Skeletal muscle cell (primary cell): ENCODE results near the gene PNPLA3.

Experiments
- DNase-seq: peaks from one replicate; pipeline ENCODE4 v3.0.0-alpha.2; 2010; ENCODE audit warnings: low read depth
- H3K4me3 ChIP-seq: 2 replicates; pipeline ENCODE4 v1.5.1; 2011; ENCODE audit warnings: low read depth, mild to moderate bottlenecking, control low read depth, low read length, moderate library complexity

Gene PNPLA3

DNA sequence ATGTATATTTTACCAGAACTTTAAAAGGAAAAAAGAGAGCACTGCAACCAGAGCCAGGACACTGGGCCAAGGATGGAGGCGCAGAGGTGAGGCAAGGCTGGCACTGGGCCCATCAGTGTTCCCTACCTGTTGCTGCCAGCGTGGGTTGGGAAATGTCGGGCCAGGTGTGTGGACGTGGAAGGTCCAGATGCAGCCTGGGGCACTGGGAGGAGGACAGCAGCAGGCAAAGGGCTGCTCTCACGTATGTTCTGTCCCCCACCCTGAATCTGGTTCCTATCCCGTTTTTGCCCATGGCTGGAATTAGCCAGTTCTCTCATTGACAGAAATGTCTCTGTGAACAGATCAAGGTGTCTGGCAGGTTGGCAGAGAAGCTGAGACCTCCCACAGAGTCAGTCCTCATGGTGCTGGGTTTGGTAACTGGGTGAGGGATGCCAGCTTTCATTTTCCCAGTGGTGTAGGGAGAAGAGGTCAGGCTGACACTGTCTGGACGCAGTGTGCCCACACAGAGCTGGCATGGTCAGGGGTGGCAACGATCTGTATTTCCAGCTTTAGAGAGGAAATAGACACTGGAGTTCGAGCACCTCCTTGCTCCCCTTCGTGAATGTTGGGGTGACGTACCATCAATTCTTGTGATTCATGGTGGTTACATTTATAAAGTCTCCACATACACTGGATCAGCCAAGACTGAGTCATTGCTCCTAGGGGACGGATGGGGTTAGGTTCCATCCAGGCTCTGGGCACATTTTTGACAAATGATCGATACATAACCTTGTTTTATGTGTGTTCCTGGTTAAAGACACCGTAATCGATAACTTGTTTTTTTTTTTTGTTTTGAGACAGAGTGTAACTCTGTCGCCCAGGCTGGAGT, 4.3 kb upstream of the PNPLA3 start:
- no peak for DNase-seq
- no peak overlapping the region for H3K4me3 ChIP-seq

DNA sequence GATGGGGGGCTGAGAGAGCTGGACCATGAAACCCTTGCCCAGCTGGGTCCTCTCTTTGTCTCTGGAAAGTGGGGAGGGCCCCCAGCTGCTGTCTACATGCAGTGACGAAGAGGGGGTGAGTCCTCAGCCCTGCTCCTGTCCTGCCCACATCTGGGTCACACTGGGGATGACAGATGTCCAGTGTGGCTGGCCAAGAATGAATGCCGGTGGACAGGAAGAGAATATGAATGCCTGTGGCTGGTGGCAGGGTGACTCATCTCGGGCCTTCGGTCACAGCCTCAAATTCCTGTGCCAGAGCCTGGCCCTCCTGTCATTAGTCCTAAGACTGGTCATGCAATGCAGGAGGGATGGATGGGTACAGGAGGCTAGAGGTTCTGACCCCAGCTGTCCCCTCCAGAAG, 2.2 kb upstream of the PNPLA3 start:
- peak; percentile 26 for DNase-seq

GRCh38 chr22:43922123-43922522, 1.5 kb upstream of the PNPLA3 start:
- no peak for DNase-seq
- no peak overlapping the region for H3K4me3 ChIP-seq

More for the DNA sequence above, 2.2 kb upstream of the PNPLA3 start:
- H3K4me3 ChIP-seq: no peak overlapping the region

GRCh38 chr22:43923191-43923590, 414 bp upstream of the PNPLA3 start:
- DNase-seq: no peak
- peak overlapping the region; percentile 48 for H3K4me3 ChIP-seq

DNA sequence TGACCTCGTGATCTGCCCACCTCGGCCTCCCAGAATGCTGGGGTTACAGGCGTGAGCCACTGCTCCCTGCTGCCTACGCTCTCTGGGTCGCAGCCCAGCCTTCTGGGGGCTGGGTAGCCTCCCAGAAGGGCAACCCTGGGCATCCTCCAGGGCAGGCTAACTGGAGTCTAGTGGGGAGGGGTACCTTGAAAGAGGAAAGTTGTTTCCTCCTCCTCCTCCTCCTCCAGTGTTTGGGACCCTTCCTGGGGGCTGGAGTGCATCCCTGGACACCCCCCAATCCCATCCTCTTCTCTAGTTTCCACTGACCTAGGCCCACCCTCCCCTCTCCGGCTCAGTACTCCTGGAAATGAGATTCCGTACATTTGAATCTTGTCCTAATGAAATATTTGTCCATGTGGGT, 1.3 kb downstream of the PNPLA3 start:
- peak overlapping the region; percentile 84 for H3K4me3 ChIP-seq
- DNase-seq: no peak

- H3K4me3 ChIP-seq: peak overlapping the region; percentile 84
- DNase-seq: no peak
Measured at GRCh38 chr22:43925433-43926348, 2.1 kb downstream of the PNPLA3 start.

- DNase-seq: no peak
- H3K4me3 ChIP-seq: no peak overlapping the region
Measured at GRCh38 chr22:43926349-43926710, 2.7 kb downstream of the PNPLA3 start.

GRCh38 chr22:43928468-43928867, 4.9 kb downstream of the PNPLA3 start:
- H3K4me3 ChIP-seq: no peak overlapping the region
- no peak for DNase-seq

DNA sequence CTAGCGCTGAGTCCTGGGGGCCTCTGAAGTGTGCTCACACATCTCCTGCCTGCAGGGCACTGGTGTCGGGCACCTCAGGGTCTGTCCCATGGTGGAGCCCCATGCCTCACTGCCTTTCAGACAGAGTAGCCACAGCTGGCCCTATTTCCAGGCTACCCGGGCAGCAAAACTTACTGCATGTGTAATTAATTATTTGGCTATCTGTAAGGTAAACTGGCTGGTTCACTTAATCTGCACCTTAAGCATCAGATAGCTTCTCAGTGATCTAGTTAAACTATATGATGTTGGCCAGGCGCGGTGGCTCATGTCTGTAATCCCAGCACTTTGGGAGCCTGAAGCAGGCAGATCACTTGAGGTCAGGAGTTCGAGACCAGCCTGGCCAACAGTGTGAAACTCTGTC, 5.3 kb downstream of the PNPLA3 start:
- no peak for DNase-seq
- H3K4me3 ChIP-seq: no peak overlapping the region

GRCh38 chr22:43931771-43932170, 8.2 kb downstream of the PNPLA3 start:
- no peak overlapping the region for H3K4me3 ChIP-seq
- no peak for DNase-seq

GRCh38 chr22:43941449-43941848, 17.8 kb downstream of the PNPLA3 start:
- no peak overlapping the region for H3K4me3 ChIP-seq
- no peak for DNase-seq

DNA sequence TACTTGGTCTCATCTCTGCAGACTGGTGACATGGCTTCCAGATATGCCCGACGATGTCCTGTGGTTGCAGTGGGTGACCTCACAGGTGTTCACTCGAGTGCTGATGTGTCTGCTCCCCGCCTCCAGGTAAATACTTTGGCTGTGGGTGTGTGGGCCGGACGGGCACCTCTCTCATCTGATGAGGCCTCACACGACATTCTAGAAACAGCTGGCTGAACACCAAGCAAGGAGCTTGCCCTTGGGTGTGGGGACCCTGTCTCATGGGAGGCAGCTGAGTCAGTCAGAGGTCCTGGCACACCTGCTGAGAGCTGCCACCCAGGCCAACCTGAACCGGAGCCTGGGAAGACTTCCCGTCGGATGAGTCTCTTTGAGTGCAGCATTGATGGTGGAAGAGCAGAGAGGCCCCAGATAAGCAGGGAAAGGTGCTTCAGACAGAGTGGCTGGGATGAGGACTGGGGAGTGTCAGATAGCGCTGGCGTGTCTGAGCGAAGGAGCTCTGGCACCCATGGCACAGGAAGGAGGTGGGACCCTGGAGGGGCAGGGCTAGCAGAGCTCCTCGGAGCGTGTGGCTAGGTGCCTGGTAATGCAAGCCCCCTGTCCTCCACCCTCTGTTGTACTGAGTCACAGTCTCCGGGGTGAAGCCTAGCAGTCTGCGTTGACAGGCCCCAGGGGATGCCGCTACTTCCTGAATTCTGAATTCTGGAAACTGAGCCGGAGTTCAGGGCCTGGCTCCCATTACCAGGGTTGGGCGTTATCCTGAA, 21.2 kb downstream of the PNPLA3 start:
- no peak for DNase-seq
- H3K4me3 ChIP-seq: no peak overlapping the region

DNA sequence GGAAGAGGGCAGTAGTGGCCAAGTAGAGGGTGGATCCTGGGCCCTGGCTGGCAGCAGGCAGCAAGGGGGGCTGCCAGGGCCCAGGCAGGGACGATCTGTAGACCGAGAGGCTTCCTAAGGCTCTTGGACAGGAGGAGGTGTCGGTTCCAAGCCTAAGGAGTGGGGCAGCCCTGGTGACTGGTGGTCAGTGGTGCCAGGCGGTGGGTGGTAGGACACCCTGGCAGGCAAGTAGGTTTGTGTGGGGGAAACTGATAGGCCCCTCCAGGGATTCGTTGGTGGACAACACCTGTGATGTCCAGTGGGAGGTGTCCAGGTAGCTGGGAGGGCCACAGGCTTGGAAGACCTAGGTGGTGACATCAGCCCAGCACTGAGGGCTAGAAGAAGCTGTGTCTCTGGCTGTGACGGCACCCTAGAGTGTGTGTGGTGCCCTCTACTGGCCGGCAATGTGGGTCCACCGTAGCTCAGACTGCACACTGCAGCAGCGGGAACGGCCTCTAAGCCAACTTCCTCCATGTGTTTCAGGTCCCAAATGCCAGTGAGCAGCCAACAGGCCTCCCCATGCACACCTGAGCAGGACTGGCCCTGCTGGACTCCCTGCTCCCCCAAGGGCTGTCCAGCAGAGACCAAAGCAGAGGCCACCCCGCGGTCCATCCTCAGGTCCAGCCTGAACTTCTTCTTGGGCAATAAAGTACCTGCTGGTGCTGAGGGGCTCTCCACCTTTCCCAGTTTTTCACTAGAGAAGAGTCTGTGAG, 22.2 kb downstream of the PNPLA3 start:
- DNase-seq: no peak
- no peak overlapping the region for H3K4me3 ChIP-seq

GRCh38 chr22:43946384-43946667, 22.7 kb downstream of the PNPLA3 start:
- no peak overlapping the region for H3K4me3 ChIP-seq
- DNase-seq: no peak

GRCh38 chr22:43948836-43949406, 25.3 kb downstream of the PNPLA3 start:
- H3K4me3 ChIP-seq: no peak overlapping the region
- no peak for DNase-seq

- H3K4me3 ChIP-seq: no peak overlapping the region
- DNase-seq: no peak
Measured at GRCh38 chr22:43951391-43951790, 27.8 kb downstream of the PNPLA3 start.

DNA sequence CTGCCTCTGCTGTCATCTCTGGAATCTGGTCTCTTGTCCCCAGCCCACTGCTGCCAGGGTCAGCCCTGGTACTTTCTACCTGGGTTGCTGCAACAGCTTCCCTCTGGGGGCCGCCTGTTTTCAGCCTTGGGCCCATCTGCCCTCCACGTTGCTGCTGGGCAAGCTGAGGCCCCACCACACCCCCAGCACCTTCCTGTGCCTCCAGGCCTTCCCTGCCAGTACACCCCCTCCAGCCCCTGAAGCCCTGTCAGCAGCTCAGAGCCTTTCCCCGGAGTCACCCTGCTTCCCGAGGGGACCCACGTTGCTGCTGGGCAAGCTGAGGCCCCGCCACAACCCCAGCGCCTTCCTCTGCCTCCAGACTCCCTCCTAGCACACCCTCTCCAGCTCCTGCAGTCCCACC, 28.4 kb downstream of the PNPLA3 start:
- H3K4me3 ChIP-seq: no peak overlapping the region
- DNase-seq: no peak

- DNase-seq: no peak
- peak overlapping the region; percentile 94 for H3K4me3 ChIP-seq
Measured at GRCh38 chr22:43953988-43954785, 30.6 kb downstream of the PNPLA3 start.
